Suprapubic skin (tissue), 4 donors: ENCODE measurements around the gene PLEKHG3. TPM values are rescaled to one million over a fixed set of nuclear protein-coding genes. Genes with fewer than 3 reads are reported as not detected.
"Not testable (repeated sequence)": the region's sequence is repeated elsewhere in the genome, so short reads cannot be mapped to it uniquely, and the experiment has no call there.

Experiments
- DNase-seq, 2 donors: peaks; one replicate each; pipeline ENCODE4 v3.0.0-alpha.2; 2019; ENCODE audit warnings: low spot score in 2 of 2
- H3K27ac ChIP-seq: fragments of 200-600 bp; sonication (generic); one replicate; pipeline ENCODE4 v1.5.1; 2019
- H3K27me3 ChIP-seq: fragments of 200-600 bp; sonication (generic); one replicate; pipeline ENCODE4 v1.5.1; 2019
- H3K36me3 ChIP-seq: fragments of 200-600 bp; sonication (generic); one replicate; pipeline ENCODE4 v1.5.1; 2019
- H3K4me1 ChIP-seq: fragments of 200-600 bp; sonication (generic); one replicate; pipeline ENCODE4 v1.5.1; 2019
- H3K4me3 ChIP-seq: fragments of 200-600 bp; sonication (generic); one replicate; pipeline ENCODE4 v1.5.1; 2019; ENCODE audit warnings: mild to moderate bottlenecking
- H3K9me3 ChIP-seq: fragments of 200-600 bp; sonication (generic); one replicate; pipeline ENCODE4 v1.5.1; 2019
- EP300 ChIP-seq: sonication (generic); formaldehyde crosslinking; IDR thresholded peaks from one replicate; pipeline ENCODE4 v1.6.1; 2017; ENCODE audit warnings: antibody characterized with exemption
- POLR2A ChIP-seq, 2 donors: fragments of 450-650 bp; IDR thresholded peaks; one replicate each; pipeline ENCODE4 v1.6.1; 2017; ENCODE audit warnings: antibody characterized with exemption in 2 of 2, mild to moderate bottlenecking in 2 of 2, moderate library complexity in 2 of 2
- POLR2AphosphoS5 ChIP-seq, 3 donors: sonication (generic); formaldehyde crosslinking; IDR thresholded peaks; one replicate each; pipeline ENCODE4 v1.6.1; 2017; ENCODE audit warnings: antibody characterized with exemption in 3 of 3
- WGBS: methylation state at CpG from one replicate; pipeline ENCODE4 v1.1.5; 2018; 5-methylcytosine and 5-hydroxymethylcytosine counted together
- total RNA-seq, 4 donors: library from RNA; depleted of rRNA; stranded (reverse); fragments of >200 nt; gene quantifications; one replicate each; pipeline ENCODE4 v1.1.0, GENCODE V29; 2016
- TF ChIP-seq, protein P1 (sequence below), 2 donors: fragments of 200-600 bp in 1 of 2; fragments of 450-650 bp in 1 of 2; sonication (generic) in 1 of 2; IDR thresholded peaks; one replicate each; pipeline ENCODE4 v1.5.1; 2016 to 2019; ENCODE audit warnings: antibody characterized with exemption in 2 of 2, mild to moderate bottlenecking in 1 of 2, moderate library complexity in 1 of 2

The PLEKHG3 gene
- total RNA-seq = 100 to 1,000 TPM in 1 of 4 donors, 10 to 100 TPM in 3; 60.4 to 140 (median 96.5) TPM

DNA sequence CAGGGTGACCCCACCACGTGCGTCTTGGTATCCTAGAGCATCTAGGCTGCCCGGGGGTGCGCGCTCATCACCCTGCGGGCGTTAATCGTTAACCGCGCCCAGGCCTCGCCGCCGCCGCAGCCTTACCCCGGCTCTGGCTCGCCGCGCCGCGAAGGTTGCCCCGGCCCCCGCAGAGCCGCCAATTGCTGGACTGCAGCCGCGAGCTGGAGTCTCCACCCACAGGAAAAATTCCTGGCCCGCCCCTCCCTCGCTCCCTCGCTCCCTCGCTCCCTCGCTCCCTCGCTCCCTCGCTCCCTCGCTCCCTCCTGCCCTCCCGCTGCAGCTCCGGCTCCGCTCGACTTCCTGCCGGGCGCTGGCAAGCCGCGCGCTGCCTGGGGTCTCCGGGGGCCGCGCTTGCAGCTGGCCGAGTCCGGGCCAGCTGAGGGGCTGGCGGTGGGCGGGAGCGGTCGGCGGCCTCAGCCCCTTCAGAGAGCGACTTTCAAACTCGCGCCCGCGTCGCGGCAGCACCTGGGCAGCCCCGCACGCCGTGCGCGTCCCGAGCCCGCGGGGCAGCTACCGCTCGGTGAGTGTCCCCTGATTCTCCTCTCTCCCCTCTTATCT, at the start of gene PLEKHG3:
Gene PLEKHG3 (plus strand): TSS at position 282 of the 600 bp plus-strand sequence. CDS start 23,208 bp downstream, outside the sequence.
- peak; percentile 83 to 90 for DNase-seq
- WGBS = 0% methylated on average over 52 of the region's 69 CpGs
- H3K4me3 ChIP-seq = peak within 1 kb of the TSS; percentile 81
- peak in 2 of 3 donors; percentile 25 to 36 for TF ChIP-seq POLR2AphosphoS5 (IDR thresholded peaks at IDR 0.05)
- peak in 1 of 2 donors; percentile 28 for TF ChIP-seq POLR2A (IDR thresholded peaks at IDR 0.05)
- TF ChIP-seq EP300 = no peak
- TF ChIP-seq, protein P1, sequence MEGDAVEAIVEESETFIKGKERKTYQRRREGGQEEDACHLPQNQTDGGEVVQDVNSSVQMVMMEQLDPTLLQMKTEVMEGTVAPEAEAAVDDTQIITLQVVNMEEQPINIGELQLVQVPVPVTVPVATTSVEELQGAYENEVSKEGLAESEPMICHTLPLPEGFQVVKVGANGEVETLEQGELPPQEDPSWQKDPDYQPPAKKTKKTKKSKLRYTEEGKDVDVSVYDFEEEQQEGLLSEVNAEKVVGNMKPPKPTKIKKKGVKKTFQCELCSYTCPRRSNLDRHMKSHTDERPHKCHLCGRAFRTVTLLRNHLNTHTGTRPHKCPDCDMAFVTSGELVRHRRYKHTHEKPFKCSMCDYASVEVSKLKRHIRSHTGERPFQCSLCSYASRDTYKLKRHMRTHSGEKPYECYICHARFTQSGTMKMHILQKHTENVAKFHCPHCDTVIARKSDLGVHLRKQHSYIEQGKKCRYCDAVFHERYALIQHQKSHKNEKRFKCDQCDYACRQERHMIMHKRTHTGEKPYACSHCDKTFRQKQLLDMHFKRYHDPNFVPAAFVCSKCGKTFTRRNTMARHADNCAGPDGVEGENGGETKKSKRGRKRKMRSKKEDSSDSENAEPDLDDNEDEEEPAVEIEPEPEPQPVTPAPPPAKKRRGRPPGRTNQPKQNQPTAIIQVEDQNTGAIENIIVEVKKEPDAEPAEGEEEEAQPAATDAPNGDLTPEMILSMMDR (IDR thresholded peaks at IDR 0.05) = no peak
- no peaks in the 10 kb centered on the region for H3K36me3 ChIP-seq
- peak within 1 kb of the TSS; percentile 93 for H3K27ac ChIP-seq
- H3K27me3 ChIP-seq = no peaks in the 10 kb centered on the region
- H3K9me3 ChIP-seq = no peaks in the 10 kb centered on the region
- peaks cover 65% of the 10 kb centered on the region for H3K4me1 ChIP-seq

DNA sequence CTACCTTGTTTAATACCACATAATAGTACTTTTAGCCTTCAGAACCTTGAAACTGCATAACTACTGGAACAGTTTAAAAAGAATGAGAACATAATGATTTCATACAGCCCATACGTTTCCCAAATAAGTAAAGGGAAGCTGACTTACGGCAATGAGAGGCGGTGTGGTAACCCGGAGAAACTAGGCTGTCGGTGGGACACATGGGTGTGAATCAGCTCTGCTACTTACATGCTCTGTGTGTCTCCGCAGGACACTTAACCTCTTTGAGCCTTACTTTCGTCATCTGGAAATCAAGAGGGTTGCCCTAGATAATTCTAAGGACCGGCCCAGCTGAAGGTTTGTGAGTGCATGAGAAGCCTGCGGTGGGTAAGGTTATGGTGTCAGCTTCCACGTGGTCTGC, 49.3 kb upstream of the PLEKHG3 start:
- no peak for TF ChIP-seq EP300
- no peak overlapping the region for H3K4me3 ChIP-seq
- no peaks in the 10 kb centered on the region for H3K9me3 ChIP-seq
- no peak for DNase-seq
- no peaks in the 10 kb centered on the region for H3K27me3 ChIP-seq
- no peak overlapping the region for H3K27ac ChIP-seq
- peaks cover 20% of the 10 kb centered on the region for H3K4me1 ChIP-seq
- 83% methylated on average over 10 of the region's 10 CpGs for WGBS
- H3K36me3 ChIP-seq = no peaks in the 10 kb centered on the region

DNA sequence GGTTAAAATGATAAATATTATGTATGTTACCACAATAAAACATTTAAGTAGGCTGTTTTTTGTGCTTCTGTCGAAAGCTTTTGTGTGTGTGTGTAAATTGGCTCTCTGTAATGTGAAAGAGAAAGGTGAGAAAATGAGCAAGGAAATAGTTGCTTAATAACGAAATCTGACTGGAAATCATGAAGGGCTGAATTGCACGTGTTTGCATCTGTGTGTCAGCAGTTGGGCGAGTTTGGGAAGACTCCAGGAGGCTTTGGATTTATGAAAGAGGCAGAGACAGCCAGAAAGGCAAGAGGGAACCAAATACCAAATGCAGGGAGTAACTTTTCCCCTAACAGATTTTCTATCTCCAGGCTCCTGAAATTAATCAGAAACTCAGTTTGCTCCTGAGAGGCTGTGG, 47.2 kb upstream of the PLEKHG3 start:
- no peak overlapping the region for H3K4me3 ChIP-seq
- H3K4me1 ChIP-seq = peaks cover 20% of the 10 kb centered on the region
- WGBS = 22% methylated on average over 4 of the region's 4 CpGs
- H3K27me3 ChIP-seq = no peaks in the 10 kb centered on the region
- no peaks in the 10 kb centered on the region for H3K9me3 ChIP-seq
- H3K36me3 ChIP-seq = no peaks in the 10 kb centered on the region
- no peak for DNase-seq
- H3K27ac ChIP-seq = no peak overlapping the region
- TF ChIP-seq POLR2A (IDR thresholded peaks at IDR 0.05) (no peak), POLR2AphosphoS5 (IDR thresholded peaks at IDR 0.05) (no peak), EP300 (no peak)
- TF ChIP-seq, protein P1 (IDR thresholded peaks at IDR 0.05) = no peak

DNA sequence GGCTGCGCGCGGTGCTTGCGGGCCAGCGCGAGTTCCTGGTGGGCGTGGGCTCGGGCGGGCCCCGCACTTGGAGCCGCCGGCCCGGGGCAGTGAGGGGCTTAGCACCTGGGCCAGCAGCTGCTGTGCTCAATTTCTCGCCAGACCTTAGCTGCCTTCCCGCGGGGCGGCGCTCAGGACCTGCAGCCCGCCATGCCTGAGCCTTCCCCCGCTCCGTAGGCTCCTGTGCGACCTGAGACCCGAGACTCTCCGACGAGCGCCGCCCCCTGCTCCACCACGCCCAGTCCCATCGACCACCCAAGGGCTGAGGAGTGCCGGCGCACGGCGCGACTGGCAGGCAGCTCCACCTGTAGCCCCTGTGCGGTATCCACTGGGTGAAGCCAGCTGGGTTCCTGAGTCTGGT, 46.0 kb upstream of the PLEKHG3 start:
- no peak for TF ChIP-seq EP300
- no peak for TF ChIP-seq POLR2A (IDR thresholded peaks at IDR 0.05)
- TF ChIP-seq, protein P1 (IDR thresholded peaks at IDR 0.05) = no peak
- no peak for TF ChIP-seq POLR2AphosphoS5 (IDR thresholded peaks at IDR 0.05)

DNA sequence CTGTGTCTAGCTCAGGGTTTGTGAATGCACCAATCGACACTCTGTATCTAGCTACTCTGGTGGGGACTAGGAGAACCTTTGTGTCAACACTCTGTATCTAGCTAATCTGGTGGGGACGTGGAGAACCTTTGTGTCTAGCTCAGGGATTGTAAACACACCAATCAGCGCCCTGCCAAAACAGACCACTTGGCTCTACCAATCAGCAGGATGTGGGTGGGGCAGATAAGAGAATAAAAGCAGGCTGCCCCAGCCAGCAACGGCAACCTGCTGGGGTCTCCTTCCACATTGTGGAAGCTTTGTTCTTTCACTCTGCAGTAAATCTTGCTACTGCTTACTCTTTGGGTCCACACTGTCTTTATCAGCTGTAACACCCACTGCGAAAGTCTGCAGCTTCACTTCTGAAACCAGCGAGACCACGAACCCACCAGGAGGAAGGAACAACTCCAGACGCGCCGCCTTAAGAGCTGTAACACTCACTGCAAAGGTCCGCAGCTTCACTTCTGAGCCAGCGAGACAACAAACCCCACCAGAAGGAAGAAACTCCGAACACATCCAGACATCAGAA, 45.4 kb upstream of the PLEKHG3 start:
- H3K27me3 ChIP-seq, H3K4me3 ChIP-seq, DNase-seq, H3K9me3 ChIP-seq, H3K27ac ChIP-seq, H3K36me3 ChIP-seq: not testable (repeated sequence)
- peaks cover 18% of the 10 kb centered on the region for H3K4me1 ChIP-seq
- WGBS = 92% methylated on average over 13 of the region's 13 CpGs

More for the DNA sequence above, 46.0 kb upstream of the PLEKHG3 start:
- WGBS = 98% methylated on average over 26 of the region's 35 CpGs
- H3K4me3 ChIP-seq = no peak overlapping the region
- H3K36me3 ChIP-seq = no peaks in the 10 kb centered on the region
- no peaks in the 10 kb centered on the region for H3K27me3 ChIP-seq
- DNase-seq = no peak
- no peak overlapping the region for H3K27ac ChIP-seq
- no peaks in the 10 kb centered on the region for H3K9me3 ChIP-seq
- H3K4me1 ChIP-seq = peaks cover 20% of the 10 kb centered on the region

DNA sequence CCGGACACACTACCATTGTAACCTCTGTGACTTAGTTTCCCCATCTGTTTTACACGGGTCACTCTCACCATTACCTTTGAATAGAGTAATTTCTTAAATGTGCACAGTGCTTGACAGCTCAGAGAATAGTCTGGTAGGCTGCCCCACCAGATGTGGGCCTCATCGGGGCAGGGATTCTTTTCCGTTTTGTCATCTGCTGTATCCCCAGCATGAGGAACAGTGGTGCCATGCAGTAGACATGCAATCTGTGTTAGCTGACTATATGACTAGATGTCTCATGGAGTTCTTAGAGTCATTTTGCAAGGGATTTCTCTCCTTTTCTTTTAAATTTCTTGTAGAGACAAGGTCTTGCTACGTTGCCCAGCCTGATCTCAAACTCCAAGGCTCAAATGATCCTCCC, 44.9 kb upstream of the PLEKHG3 start:
- no peak for DNase-seq
- Histone ChIP-seq H3K4me1 (peaks cover 13% of the 10 kb centered on the region), H3K9me3 (no peaks in the 10 kb centered on the region)

More for the DNA sequence above, 44.9 kb upstream of the PLEKHG3 start:
- H3K27me3 ChIP-seq = no peaks in the 10 kb centered on the region
- no peak overlapping the region for H3K27ac ChIP-seq
- H3K36me3 ChIP-seq = no peaks in the 10 kb centered on the region
- no peak overlapping the region for H3K4me3 ChIP-seq
- TF ChIP-seq, protein P1 (IDR thresholded peaks at IDR 0.05) = no peak
- no peak for TF ChIP-seq EP300
- no peak for TF ChIP-seq POLR2AphosphoS5 (IDR thresholded peaks at IDR 0.05)
- TF ChIP-seq POLR2A (IDR thresholded peaks at IDR 0.05) = no peak
- 67% methylated on average over 5 of the region's 5 CpGs for WGBS
